HG03521 (cell line): Measurements from ENCODE around the gene FTCD.
"Not testable (repeated sequence)": the region's sequence is repeated elsewhere in the genome, so short reads cannot be mapped to it uniquely, and the experiment has no call there.

ENCODE experiments used
- ATAC-seq: cut with Tn5 transposase; IDR thresholded peaks from one replicate; pipeline ENCODE4 v1.9.1; 2021; ENCODE audit warnings: mild to moderate bottlenecking, moderate library complexity; ENCODE audit not compliant: unreplicated experiment

FTCD gene

DNA sequence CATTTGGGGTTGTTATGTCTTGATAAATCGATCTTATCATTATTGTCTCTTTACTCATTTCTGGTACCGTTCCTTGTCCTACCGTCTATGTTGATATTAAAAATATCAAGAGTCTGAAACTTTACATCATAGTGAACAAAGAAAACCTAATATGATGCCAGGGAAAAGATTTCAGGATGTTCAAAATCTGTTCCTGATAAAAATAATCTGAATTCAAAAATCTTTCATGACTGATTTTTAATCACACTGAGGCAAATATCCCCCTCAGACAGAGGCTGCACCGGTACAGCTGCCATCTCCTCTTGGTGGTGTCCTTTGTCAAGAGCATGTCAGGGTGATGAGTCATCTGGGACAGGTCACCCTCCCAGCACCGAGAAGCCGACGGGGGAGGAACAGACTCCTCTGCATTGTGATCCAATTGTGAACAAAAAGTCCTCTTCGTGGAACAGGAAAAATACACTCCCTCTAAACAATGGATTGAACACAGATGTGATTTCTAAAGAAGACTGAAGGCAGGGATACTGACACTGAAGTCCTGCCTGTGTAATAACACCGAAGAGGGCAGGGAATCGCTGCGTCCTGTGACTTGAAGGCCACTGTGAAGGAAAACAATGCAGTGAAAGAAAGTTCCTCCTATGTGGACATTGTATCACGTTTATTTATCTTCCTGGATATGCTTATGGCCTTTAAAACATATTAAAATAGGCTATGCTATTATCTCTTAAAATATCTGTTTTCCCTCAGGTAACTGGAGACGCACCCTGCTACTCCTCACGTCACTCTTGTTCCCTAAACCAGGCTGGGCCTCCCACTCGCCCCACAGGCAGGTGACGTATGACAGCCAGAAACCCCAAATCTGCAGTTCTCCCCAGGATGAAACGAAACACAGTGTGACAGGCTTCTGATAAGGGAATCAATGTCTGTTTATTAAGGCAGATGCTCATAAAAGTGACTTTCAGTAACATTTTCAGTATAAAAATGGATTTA, 33.1 kb upstream of the FTCD start:
- ATAC-seq = no peak

DNA sequence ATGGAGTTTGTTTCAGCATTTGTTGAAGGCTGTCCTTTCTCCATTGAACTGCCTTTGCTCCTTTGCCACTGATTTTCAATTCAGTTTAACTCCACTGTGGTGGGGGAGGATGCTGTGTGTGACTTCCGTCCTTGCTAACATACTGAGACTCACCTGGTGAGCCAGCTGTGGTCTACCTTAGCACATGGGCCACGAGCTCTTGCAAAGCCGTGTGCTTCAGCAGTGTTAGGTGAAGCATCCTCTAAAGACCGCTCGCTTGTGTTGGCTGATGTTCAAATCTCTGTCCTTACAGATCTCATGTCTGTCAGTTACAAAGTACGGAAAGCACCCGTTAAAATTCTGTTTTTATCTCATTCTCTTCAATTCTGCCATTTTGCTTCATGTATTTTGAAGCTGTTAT, 32.4 kb upstream of the FTCD start:
- no peak for ATAC-seq

DNA sequence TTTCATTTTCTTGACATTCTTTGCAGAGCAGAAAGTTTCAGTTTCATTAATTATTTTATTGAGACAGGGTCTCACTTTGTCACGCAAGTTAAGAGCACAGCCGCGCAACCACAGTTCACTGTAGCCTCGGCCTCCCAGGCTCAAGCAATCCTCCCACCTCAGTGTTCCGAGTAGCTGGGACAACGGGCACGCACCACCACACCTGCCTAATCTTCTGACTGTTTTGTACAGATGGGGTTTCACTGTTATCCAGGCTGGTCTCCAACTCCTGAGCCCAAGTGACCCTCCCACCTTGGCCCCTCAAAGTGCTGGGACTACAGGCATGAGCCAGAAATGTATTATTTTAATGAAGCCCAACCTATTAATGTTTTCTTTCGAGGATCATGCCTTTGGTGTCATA, 31.9 kb upstream of the FTCD start:
- ATAC-seq = no peak

DNA sequence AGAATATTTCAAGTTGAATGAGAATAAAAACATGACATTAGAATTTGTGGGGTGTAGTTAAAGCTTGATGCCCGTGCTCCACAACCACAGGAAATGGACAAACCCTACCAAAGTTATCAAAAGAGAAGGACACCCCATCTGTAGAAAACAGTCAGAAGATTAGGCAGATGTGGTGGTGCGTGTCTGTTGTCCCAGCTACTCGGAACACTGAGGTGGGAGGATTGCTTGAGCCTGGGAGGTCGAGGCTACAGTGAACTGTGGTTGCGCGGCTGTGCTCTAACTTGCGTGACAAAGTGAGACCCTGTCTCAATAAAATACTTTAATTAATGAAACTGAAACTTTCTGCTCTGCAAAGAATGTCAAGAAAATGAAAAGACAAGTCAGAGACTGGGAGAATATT, 30.3 kb upstream of the FTCD start:
- no peak for ATAC-seq

DNA sequence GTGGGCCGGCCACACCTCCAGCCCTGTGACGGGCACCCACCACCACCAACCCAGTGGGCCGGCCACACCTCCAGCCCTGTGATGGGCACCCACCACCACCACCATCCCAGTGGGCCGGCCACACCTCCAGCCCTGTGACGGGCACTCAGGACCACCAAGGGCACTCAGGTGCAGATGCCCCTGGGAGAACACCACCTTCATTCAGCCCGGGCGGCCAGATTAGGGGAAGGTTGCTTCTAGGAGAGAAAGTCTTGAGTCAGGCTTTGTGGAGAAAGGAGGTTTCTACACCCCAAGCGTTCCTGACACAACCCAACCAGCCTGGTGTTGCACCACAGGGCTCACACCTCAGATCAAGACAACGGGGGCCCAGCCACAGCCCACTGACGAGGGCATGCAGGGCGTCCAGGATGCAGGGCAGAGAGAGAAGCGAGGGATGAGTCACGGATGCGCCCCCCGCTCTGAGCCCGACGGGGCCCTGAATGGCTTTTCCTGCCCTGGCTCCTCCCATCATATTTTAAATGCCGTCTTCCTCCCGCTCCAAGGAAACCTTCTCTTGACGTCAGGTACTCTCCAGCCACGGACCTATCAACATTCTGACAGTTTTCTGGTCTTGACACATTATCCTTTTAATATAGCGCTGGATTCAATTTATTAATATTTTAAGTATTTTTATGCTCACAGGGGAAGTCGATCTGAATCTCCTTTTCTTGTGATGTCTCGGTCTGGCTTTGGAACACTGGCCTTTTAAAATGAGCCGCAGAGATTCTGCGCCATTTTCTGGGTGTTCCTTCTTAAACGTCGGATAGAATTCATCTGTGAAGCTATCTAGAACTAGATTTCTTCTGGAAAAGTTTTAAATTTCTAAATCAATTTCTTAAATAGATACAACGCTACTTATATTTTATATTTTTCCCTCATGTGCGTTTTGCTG, 29.5 kb upstream of the FTCD start:
- peak; percentile 59 for ATAC-seq

DNA sequence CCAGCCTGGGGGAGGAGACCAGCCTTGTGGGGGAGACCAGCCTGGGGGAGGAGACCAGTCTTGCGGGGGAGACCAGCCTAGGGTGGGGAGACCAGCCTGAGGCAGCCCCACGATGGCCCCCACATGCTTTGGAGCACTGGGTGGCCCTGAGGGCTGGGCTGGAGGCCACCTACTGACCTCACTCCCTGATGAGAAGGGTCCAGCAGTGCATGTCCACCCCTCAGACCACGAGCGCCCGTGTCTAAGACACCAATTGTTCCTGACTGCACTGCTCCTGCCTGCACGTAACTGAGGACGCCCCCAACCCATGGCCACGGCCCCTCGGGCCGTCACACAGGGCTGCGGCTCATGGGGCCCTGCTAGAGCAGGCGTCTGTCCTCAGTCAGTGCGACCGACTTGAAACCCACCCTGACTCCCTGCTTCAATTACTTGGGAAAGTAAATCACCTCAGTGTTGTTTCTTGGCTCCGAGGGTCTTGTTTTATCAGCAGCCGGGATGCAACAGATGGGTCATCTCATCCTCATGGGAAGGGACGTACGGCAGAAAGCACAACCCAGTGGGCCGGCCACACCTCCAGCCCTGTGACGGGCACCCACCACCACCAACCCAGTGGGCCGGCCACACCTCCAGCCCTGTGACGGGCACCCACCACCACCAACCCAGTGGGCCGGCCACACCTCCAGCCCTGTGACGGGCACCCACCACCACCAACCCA, 28.7 kb upstream of the FTCD start, which contains the start of gene SPATC1L:
TSS of gene SPATC1L (minus strand) at position 550 of the 715 bp plus-strand sequence. CDS start 1,643 bp downstream, outside the sequence.
- peak; percentile 41 for ATAC-seq

DNA sequence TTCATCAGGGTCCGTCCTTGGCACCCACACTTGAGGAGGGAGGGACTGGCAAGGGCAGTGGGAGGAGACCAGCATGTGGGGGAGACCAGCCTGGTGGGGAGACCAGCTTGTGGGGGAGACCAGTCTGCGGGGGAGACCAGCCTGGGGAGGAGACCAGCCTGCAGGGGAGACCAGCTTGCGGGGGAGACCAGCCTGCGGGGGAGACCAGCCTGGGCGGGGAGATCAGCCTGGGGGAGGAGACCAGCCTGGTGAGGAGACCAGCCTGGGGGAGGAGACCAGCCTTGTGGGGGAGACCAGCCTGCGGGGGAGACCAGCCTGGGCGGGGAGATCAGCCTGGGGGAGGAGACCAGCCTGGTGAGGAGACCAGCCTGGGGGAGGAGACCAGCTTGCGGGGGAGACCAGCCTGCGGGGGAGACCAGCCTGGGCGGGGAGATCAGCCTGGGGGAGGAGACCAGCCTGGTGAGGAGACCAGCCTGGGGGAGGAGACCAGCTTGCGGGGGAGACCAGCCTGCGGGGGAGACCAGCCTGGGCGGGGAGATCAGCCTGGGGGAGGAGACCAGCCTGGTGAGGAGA, 28.0 kb upstream of the FTCD start:
- not testable (repeated sequence) for ATAC-seq

DNA sequence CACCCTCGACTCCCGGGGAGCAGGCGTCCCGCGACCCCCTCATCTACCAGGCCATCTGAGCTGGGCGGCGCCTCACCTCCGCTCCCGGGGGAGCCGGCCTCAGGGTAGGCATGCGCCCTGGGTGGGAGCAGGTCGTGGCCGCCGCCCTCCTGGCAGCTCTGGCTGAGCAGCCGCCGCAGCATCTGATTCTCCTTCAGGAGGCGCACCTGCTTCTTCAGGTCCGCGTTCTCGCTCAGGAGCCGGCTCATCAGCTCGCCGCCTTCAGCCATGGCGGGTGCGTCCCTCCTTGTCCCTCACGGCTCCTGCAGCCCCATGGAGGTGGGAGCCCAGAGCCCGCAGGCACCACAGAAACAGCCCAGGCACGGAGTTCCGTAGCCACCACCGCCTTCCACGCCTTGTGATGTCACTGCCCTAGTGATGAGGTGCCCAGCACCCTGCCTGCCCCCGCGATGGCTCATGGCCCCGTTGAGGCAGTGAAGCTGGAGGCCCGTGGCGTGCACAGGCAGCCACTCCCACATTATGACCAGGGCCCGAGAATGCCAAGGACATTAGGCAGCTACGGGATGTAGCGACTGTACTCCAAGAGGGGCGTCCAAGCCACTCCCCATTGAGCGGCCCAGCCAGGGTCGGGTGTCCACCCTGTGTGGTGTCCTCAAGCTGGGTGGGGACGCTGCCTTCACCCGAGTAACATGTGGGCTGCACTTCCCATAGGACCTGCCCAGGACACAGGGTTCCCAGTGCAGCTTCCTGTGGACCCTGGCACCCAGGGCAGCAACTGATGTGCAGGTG, 27.4 kb upstream of the FTCD start:
- no peak for ATAC-seq

DNA sequence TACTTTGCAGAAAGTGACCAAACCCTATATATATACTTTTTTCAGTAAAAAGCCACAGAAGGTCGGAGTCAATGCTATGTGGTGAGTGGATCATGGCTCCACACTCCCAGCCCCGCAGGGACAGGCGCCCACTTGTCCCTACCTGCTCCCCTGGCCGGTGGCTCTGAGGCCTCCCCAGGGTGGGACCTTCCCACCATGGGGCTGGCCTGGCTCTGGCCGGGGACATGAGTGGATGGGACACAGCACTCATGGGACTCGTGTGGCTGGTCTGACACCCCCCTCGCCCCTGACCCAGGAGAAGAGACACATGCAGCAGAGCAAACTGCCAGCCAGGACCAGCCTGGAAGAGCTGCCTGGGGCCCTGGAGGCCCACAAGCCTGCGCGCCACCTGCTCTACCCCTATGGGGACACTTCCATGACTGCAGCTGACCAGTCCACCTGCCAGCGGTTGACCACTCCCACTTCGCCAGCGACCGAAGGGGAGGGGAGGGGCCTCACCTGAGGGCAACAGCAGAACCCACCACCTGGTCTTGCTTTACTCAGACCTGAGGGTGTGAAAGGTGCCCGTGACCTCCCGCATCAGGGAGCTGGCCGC, 26.7 kb upstream of the FTCD start:
- ATAC-seq = no peak

DNA sequence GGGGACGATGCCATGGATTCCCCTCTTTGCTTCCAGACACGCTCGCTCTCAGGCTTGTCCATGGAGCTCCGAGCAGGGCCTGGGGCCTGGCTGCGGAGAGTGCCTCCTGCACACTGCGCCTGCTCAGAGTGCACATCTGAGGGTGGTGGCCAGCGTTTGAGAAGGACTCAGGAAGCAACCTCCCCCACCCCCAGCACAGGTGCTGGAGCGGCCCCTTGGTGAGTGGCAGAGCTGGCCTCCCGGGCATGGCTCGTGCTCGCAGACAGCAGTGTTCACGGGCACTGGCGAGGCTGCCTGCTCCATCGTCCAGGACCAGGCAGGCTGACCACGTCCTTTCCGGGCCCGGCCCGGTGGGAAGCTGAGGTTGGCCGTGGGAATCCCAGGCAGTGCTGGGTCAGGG, 26.1 kb upstream of the FTCD start:
- ATAC-seq = no peak

DNA sequence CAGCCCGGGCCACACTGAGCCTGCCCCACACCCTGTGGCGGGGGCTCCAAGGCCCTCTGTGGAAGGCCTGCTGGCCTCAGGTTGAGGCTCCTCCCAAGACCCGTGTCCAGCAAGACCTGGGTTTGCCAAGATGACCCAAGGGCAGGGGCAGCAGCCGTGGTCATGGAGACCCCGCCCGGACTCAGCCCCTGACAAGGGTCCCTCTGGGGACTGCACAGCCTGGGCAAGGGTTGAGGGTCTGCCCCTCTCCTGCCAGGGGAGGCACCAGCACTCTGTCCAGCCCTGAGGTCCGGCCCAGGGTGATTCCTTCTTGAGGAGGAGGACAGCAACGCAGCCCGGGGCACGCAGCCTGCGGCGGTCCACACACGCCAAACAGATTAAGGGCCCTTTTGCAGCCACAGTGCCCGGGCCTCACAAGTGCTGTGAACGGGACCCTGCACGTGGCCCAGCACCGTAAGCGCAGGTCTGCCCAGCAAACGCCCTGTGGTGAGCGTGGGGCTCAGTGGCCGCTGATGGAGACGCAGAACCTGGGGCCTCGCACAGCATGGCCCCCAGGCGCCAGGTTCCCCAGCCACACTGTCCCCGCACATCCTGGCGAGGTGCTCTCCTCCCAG, 25.5 kb upstream of the FTCD start:
- no peak for ATAC-seq

DNA sequence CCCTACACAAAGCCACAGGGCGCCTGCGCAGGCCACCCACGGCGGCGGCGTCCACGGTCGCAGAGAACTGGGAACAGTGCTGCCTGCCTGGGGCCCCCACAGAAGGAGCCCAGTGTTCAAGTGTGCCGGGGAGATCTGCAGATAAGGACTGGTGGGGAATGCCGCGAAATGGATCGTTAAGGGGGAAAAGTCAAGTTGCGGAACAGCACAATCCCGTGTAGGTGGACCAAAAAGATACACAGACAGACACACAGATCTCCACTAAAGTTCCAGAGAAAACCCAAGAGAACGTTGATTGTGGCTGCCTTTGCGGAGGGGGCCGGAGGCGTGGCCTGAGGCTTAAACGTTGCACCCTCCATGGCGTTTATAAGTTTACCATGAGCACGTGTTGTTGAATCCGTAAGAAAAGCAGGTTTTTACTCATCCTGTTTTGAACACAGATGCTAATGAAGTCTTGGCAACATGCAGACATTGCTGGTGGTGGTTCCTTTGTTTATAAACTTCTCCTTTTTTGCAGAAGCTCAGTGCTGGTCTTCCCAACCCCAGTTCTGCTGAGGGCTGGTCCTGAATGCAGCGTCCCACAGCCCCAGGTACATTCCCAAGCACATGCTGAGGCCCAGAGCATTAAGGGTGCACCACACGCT, 24.8 kb upstream of the FTCD start:
- no peak for ATAC-seq

DNA sequence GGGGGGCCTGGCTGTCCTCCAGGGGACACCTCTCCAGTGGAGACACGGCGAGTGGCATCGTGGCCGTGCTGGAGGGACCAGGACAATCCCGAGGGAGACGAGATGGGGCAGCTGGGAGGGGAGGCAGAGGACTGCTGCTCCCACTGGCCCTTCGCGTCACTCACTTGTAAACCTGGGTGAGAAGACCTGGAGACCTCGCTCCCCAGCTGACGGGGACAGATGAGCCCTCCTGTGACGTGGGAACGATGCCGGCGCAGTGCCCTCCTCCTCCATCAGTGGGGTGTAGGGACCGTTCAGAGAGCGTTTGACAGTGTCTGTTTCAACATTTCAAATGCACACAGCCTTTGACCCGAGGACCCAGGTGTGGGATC, 24.3 kb upstream of the FTCD start:
- ATAC-seq = no peak

DNA sequence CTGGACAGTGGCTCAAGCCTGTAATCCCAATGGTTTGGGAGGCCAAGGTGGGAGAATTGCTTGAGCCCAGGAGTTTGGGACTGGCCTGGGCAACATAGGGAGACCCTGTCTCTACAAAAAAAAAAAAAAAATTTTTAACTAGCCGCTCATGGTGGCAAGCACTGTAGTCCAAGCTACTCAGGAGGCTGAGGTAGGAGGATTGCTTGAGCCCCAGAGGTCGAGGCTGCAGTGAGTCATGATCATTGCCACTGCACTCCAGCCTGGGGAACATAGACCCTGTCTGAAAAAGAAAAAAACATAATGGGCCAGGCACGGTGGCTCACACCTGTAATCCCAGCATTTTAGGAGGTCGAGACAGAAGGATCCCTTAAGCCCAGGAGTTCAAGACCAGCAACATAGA, 23.6 kb upstream of the FTCD start:
- ATAC-seq = no peak

DNA sequence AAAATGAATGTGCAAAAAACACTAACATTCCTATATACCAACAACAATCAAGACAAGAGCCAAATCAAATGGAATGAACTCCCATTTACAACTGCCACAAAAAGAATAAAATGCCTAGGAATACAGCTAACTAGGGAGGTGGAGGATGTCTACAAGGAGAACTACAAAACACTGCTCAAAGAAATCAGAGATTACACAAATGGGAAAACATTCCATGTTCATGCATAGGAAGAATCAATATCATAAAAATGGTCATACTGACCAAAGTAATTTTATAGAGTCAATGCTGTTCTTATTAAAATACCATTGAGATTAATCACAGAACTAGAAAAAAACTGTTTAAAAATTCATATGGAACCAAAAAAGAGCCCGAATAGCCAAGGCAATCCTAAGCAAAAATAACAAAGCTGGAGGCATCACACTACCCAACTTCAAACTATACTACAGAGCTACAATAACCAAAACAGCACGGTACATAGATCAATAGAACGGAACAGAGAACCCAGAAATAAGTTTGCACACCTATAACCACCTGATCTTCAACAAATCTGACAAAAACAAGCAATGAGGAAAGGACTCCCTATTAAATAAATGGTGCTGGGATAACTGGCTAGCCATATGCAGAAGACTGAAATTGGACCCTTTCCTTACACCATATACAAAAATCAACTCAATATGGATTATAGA, 21.2 kb upstream of the FTCD start:
- ATAC-seq = not testable (repeated sequence)

DNA sequence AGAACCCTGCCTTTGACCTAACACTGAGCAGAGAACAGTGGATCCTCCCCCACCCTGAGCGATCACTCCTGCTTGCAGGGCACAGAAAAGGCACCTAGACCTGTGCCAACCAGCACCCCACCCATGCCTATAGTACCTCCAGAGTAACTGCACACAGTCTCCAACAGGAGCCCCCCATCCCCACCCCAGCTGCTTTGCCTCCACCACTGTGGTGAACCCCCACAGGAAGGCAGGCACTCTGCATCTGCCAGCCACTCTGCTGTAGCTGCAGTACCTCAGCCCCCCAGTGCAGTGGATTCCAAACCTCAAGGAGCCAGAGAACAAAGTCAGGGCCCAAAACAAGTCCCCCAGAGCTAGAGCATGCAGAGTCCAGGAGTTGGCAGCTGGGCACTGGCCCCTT, 18.2 kb upstream of the FTCD start:
- ATAC-seq = no peak

DNA sequence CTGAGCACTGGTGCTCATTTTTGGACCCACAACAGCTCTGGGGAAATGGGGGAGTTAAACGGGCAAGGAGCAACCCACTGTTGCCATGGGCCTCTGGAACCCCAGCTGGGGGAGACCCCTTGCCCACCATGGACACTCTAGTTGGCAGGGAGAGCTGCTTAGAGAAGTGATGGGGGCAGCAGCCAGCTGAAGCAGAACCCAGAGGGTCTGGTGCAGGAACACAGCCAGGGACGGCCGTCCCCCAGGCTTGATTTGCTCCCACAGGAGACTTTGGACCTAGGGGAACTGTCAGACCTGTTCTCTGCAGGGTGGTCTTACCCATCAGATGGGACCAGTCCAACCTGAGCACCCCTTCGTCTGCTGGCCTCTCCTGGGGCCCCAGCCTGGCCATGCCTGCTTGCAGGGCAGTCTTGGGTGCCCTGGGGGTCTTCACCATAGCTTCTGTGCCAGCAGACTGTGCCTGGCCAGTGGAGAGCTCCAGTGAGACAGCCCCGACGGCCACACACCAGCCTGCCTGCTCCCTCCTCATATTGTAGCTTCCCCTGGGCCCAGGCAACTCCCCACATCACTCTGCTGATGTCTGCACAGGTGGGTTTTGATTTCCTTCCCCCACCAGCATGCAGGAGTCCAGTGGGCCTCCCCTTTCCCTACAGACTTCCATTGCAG, 17.6 kb upstream of the FTCD start:
- no peak for ATAC-seq
